Activated CD8-positive, alpha-beta T cell treated with anti-CD3 and anti-CD28 coated beads for 36 hours (primary cell): ENCODE data around the gene SPINK6. TPM values are rescaled to one million over a fixed set of nuclear protein-coding genes. Genes with fewer than 3 reads are reported as not detected.

Source experiments
- ATAC-seq: fragments of 200-7000 bp; cut with Tn5 transposase; one replicate; pipeline ENCODE4 v1.10.0; 2021; ENCODE audit warnings: mild to moderate bottlenecking, moderate library complexity
- CTCF ChIA-PET: fragments of 350-600 bp; sonication (Branson Sonifier 250); formaldehyde crosslinking; loops from one replicate; lab custom pipeline; 2021; ENCODE audit warnings: antibody characterized with exemption; lab: Charles Lee
- POLR2A ChIA-PET: fragments of 350-600 bp; sonication (Branson Sonifier 250); formaldehyde crosslinking; loops from one replicate; lab custom pipeline; 2021; ENCODE audit warnings: antibody characterized with exemption; lab: Charles Lee
- DNase-seq: peaks from one replicate; pipeline ENCODE4 v3.0.0-alpha.2; 2020
- H3K27ac Mint-ChIP-seq: one replicate; pipeline ENCODE4 v1.8.0; 2021; ENCODE audit warnings: mild to moderate bottlenecking, mixed read lengths
- H3K27me3 Mint-ChIP-seq: one replicate; pipeline ENCODE4 v1.8.0; 2021; ENCODE audit warnings: mixed read lengths
- H3K36me3 Mint-ChIP-seq: one replicate; pipeline ENCODE4 v1.8.0; 2021; ENCODE audit warnings: low read depth, mixed read lengths
- H3K4me1 Mint-ChIP-seq: one replicate; pipeline ENCODE4 v1.8.0; 2021; ENCODE audit warnings: low read depth, mixed read lengths
- H3K4me3 Mint-ChIP-seq: one replicate; pipeline ENCODE4 v1.8.0; 2021; ENCODE audit warnings: mild to moderate bottlenecking, moderate library complexity, mixed read lengths
- H3K9me3 Mint-ChIP-seq: one replicate; pipeline ENCODE4 v1.8.0; 2021; ENCODE audit warnings: mixed read lengths
- intact Hi-C: fragments of 100-400 bp; cut with micrococcal nuclease; formaldehyde crosslinking; loops from one replicate; pipeline ENCODE4 v1.10.0; 2022
- total RNA-seq, 2 experiments: library from RNA; stranded (reverse); gene quantifications; one replicate each; pipeline ENCODE4 v1.2.3, GENCODE V29; 2021
- TF ChIP-seq, protein P1 (sequence below): fragments of 200-600 bp; IDR thresholded peaks from one replicate; pipeline ENCODE4 v1.8.0; 2022; ENCODE audit warnings: antibody characterized with exemption, mild to moderate bottlenecking

The SPINK6 gene, protein sequence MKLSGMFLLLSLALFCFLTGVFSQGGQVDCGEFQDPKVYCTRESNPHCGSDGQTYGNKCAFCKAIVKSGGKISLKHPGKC
- total RNA-seq, result not detected

DNA sequence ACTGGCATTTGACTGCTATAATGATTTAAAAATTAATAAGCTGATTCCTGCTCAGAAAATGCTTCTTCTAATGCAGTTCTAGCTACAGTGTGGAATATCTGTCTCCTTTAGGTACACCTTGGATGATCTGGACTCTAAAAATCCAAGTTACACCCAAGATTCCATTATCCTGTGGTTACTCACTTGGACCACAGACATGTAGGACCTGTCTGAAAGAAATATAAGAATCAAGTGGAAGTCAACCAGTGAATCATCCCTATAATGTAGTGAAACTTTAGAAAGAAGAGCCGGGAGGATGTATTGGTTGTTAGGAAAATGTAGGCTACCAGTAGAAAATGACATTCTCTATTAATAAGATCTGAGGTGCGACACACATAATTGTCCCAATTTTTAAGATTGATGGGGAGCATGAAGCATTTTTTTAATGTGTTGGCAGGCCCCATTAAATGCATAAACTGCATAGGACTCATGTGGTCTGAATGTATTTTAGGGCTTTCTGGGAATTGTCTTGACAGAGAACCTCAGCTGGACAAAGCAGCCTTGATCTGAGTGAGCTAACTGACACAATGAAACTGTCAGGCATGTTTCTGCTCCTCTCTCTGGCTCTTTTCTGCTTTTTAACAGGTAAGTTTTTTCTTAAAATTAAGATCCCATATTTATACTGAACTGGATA lies at the start of gene SPINK6:
Gene SPINK6, plus strand, starts transcription at position 512 of the 673 bp plus-strand sequence. Its CDS starts 55 bp downstream, at position 567.
- TF ChIP-seq, protein P1, sequence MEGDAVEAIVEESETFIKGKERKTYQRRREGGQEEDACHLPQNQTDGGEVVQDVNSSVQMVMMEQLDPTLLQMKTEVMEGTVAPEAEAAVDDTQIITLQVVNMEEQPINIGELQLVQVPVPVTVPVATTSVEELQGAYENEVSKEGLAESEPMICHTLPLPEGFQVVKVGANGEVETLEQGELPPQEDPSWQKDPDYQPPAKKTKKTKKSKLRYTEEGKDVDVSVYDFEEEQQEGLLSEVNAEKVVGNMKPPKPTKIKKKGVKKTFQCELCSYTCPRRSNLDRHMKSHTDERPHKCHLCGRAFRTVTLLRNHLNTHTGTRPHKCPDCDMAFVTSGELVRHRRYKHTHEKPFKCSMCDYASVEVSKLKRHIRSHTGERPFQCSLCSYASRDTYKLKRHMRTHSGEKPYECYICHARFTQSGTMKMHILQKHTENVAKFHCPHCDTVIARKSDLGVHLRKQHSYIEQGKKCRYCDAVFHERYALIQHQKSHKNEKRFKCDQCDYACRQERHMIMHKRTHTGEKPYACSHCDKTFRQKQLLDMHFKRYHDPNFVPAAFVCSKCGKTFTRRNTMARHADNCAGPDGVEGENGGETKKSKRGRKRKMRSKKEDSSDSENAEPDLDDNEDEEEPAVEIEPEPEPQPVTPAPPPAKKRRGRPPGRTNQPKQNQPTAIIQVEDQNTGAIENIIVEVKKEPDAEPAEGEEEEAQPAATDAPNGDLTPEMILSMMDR, result no peak
- ChIA-PET POLR2A (no interaction called here), CTCF (no interaction called here)
- H3K4me3 Mint-ChIP-seq, result no peak within 1 kb of the TSS
- peaks cover 13% of the 10 kb centered on the region for H3K27me3 Mint-ChIP-seq
- H3K36me3 Mint-ChIP-seq, result no peaks in the 10 kb centered on the region
- no peaks in the 10 kb centered on the region for H3K4me1 Mint-ChIP-seq
- ATAC-seq (no peak), DNase-seq (no peak)
- intact Hi-C loops, result no loop called here
- no peaks in the 10 kb centered on the region for H3K9me3 Mint-ChIP-seq
- H3K27ac Mint-ChIP-seq, result no peak within 1 kb of the TSS

DNA sequence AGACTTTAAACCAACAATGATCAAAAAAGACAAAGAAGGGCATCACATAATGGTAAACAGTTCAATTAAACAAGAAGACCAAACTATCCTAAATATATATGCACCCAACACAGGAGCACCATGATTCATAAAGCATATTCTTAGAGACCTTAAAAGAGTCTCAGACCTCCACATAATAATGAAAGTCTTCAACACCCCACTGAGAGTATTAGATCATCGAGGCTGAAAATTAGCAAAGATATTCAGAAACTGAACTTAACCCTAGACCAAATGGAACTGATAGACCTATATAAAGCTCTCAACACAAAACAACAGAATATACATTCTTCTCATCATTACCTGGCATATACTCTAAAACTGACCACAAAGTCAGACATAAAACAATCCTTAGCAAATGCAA lies 46.2 kb upstream of the SPINK6 start:
- no peaks in the 10 kb centered on the region for H3K4me1 Mint-ChIP-seq
- ChIA-PET POLR2A (no interaction called here), CTCF (interaction anchor here (0.9 kb wide), 1 partner anchor 9 kb away, joined by 3 read pairs; no protein-coding TSS in a partner anchor)
- ATAC-seq (no peak), DNase-seq (no peak)
- no peaks in the 10 kb centered on the region for H3K36me3 Mint-ChIP-seq
- H3K4me3 Mint-ChIP-seq, result no peak overlapping the region
- peaks cover 3% of the 10 kb centered on the region for H3K27me3 Mint-ChIP-seq
- intact Hi-C loops, result no loop called here
- no peak overlapping the region for H3K27ac Mint-ChIP-seq
- TF ChIP-seq, protein P1, result no peak
- H3K9me3 Mint-ChIP-seq, result peaks cover 1% of the 10 kb centered on the region

DNA sequence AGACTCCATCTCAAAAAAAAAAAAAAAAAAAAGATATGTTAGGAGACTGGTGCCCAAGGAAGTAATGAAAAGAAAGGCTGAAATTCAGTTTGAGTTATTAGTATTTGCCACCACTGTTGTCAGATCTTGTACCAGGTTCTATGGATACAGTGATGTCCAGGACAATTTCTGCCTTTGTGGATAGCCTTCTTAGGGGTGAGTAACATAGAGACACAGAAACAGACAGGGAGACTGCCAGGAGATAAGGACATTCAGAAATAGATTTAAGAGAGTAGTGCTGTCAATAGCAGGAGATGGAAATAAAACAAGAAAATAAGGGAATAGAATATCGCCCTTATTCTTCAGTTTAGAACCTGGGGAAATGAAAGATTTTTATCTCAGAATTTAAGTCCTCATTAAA lies 40.8 kb upstream of the SPINK6 start:
- H3K27me3 Mint-ChIP-seq, result no peaks in the 10 kb centered on the region
- ATAC-seq, result no peak
- no peaks in the 10 kb centered on the region for H3K4me1 Mint-ChIP-seq
- ChIA-PET CTCF (interaction anchor here (1.2 kb wide), 1 partner anchor 304 kb away, joined by 3 read pairs; no protein-coding TSS in a partner anchor), POLR2A (no interaction called here)
- no peak for DNase-seq
- H3K27ac Mint-ChIP-seq, result no peak overlapping the region
- TF ChIP-seq, protein P1, result no peak
- no peaks in the 10 kb centered on the region for H3K9me3 Mint-ChIP-seq
- intact Hi-C loops, result no loop called here
- no peaks in the 10 kb centered on the region for H3K36me3 Mint-ChIP-seq
- H3K4me3 Mint-ChIP-seq, result no peak overlapping the region

DNA sequence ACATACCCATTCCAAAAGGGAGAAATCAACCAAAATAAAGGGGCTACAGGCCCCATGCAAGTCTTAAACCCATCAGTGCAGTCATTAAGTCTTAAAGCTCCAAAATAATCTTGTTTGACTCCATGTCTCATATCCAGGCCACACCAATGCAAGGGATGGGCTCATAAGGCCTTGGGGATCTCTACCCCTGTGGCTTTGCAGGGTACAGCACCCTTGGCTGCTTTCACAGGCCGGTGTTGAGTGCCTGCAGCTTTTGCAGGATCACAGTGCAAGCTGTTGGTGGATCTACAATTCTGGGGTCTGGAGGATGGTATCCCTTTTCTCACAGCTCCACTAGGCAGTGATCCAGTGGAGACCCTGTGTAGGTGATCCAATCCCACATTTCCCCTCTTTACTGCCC lies 39.5 kb upstream of the SPINK6 start:
- ATAC-seq, result no peak
- Mint-ChIP-seq H3K4me3 (no peak overlapping the region), H3K9me3 (no peaks in the 10 kb centered on the region), H3K27ac (no peak overlapping the region), H3K36me3 (no peaks in the 10 kb centered on the region), H3K27me3 (no peaks in the 10 kb centered on the region), H3K4me1 (no peaks in the 10 kb centered on the region)
- ChIA-PET CTCF (no interaction called here), POLR2A (no interaction called here)
- TF ChIP-seq, protein P1, result no peak
- no peak for DNase-seq
- intact Hi-C loops, result no loop called here

DNA sequence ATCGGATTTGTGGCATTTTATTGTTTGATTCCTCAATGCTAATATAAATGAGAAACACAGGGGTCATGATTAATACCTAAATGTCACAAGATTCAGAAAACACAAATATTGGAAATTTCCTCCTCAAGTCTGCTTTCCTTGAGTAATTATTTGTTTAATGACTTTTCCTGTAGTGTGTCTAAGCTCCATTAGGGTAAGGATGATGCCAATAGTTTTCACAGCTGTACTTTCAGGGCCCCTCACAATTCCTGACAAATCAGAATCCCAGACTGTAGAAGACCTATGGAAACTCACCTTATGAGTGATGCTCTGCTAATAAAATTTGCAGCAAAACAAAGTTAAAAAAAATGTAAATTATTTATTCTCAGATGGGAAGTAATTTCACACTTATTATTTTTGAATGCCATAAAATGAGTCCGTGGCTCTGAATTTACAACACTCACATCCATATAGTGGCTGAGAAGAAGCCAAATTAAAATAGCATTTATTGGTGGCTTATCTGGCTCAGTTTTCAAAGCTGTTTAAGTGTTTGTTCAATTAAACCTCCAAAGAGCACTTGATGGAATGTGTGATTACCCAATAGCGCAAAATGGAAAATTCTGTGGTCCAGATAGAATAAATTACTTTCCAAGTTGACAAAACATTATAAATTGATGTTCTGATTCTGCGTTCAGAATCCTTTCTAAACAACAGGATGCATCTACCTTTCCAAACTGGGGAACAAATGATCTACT lies 36.1 kb upstream of the SPINK6 start:
- ATAC-seq, result no peak
- POLR2A ChIA-PET, result no interaction called here
- TF ChIP-seq, protein P1, result no peak
- H3K4me1 Mint-ChIP-seq, result no peaks in the 10 kb centered on the region
- H3K4me3 Mint-ChIP-seq, result no peak overlapping the region
- H3K27ac Mint-ChIP-seq, result no peak overlapping the region
- no peaks in the 10 kb centered on the region for H3K9me3 Mint-ChIP-seq
- no peak for DNase-seq
- CTCF ChIA-PET, result no interaction called here
- H3K36me3 Mint-ChIP-seq, result no peaks in the 10 kb centered on the region
- no peaks in the 10 kb centered on the region for H3K27me3 Mint-ChIP-seq
- intact Hi-C loops, result no loop called here
